Heart left ventricle (tissue), 13 donors: ENCODE results near the gene ANK2.

ENCODE experiments used
- CTCF ChIP-seq, 12 donors: fragments of 200-600 bp; sonication (generic) in 4 of 12; IDR thresholded peaks; one replicate each; pipeline versions ENCODE4 v1.5.0 to v1.8.0; 2018 to 2022; ENCODE audit warnings: antibody characterized with exemption in 12 of 12, mild to moderate bottlenecking in 5 of 12
- POLR2A ChIP-seq, 2 donors: fragments of 450-650 bp; IDR thresholded peaks; one replicate each; pipeline ENCODE4 v1.6.1; 2017; ENCODE audit warnings: antibody characterized with exemption in 2 of 2, mild to moderate bottlenecking in 2 of 2, moderate library complexity in 2 of 2
- donor health status: ischemic (EF 13 %, LVEDD 7.1; RV severe dilation, severe dysfunction).
- donor health status: DM: no; HTN: yes; CAD: no.
- donor health status: DM: no; HTN: no; CAD: no.
- donor health status: ischemic (EF 25% LVEDD 6.9; RV normal size, moderate dysfunction).
- donor health status: ischemic (EF 25% LVEDD 5.7; RV mildly dilated, moderate dysfunction).
- donor health status: ischemic (EF 35%, LVEDD 5.7; RV mildly dilated, moderate dysfunction).
- donor health status: nonischemic (EF 11% LVEDD 7.7; RV severe dilation, severe dysfunction).
- donor health status: DM: yes; HTN: yes; CAD: no.
- donor health status: PGD.
- donor health status: ischemic (EF 29% LVEDD 5.4; RV normal size, mild dysfunction).
- donor health status: nonischemic (EF 23%, LVEDD 6.1; RV moderate dilation, normal function).

- TF ChIP-seq CTCF (IDR thresholded peaks at IDR 0.05) (no peak), POLR2A (IDR thresholded peaks at IDR 0.05) (no peak)
Measured at GRCh38 chr4:113189546-113189945, 140.1 kb downstream of the ANK2 start.
